ENCODE results near the gene TRIM50.
A peak's percentile ranks its signal among the peaks of the same experiment; 100 is the strongest.
"Not testable (repeated sequence)": the region's sequence is repeated elsewhere in the genome, so short reads cannot be mapped to it uniquely, and the experiment has no call there.

The TRIM50 gene

DNA sequence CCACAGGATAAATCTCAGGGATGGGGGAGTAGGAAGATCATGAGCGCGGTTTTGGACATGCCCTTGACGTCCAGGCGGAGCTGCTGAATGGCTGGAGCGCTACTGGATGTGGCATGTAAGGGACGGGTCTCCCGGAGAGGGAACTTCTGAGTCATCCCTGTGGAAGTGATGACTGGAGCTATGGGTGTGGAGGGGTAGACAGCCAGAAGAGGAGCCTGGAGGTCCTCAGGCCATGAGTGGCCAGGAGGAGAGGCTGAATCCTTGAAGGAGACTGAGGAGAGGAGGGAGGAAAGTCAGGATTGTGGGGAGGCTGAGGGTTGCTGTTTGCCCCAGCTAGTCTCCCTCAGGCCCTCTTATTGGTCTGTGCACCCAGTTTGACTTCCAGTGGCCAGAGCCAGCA, 16.5 kb downstream of the TRIM50 start:
- DNase-seq: not testable (repeated sequence)

DNA sequence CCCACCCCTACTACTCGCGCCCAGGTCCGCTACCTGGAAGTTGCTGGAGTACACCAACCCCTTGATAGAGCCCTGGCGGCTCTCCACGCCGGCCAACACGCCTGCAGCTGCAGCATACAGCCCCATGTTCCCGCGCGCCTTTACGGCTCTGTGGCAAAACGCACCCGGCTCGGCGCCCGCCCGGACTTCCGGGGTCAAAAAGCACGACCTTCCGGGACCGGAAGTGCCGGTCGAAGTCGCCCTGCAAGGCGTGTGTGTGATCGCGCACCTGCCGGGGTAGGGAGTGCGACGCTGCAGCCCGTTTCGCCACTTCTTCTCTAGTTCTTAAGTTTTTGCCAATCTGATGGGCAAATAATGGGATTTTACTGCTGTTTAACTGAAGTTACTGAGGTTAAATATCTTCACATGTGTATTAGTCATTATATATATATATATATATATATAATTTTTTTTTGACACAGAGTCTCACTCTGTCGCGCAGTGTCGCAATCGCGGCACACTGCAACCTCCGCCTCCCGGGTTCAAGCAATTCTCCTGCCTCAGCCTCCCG, 19.1 kb downstream of the TRIM50 start, which contains the start of gene NSUN5:
TSS of gene NSUN5 (minus strand) at position 162 of the 550 bp plus-strand sequence. CDS start at position 126, 36 bp downstream.
- peak; percentile 69 for DNase-seq

DNA sequence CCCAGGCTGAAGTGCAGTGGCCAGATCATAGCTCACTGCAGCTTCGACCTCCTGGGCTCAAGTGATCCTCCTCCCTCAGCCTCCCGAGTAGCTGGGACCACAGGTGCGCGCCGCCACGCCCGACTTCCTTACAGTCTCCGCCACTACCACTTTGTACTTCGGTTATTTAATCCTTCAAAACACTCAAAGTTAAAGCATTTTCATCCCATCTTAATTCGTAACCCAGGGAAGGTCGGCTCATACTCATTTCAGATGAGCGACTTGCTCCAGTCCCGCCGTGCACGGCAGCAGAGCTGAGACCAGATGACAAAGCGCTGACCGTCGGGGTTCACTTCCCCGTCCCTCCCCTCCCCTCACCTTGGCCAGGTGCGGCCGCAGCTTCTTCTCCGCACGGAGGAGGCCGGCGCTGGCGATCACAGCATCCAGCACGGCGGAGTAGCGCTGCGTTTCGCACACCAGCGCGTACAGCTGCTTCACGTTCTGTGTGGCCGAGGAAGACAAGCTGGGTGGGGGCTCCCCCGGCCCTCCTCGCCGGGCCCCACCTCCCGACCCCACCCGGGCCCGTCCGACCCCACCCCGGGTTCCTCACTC, 19.7 kb downstream of the TRIM50 start:
- no peak for DNase-seq

DNA sequence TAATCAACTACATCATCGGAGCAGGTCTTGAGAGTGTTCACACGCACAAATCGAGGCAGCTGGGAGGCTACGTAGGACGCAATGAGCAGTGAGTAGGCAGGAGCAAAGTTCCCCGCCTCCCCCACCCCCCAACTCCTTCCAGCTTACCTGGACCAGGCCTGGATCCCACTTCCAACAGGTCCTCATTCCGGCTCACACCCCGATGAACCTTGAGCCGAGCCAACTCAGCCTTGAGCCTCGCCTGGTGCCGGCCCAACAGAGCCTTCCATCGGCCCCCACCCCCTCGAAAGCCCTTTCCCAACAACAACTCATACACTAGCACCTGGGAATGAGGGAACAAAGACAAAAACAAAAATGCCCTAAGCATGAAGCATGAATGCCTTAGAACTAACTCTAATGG, 20.4 kb downstream of the TRIM50 start:
- DNase-seq: no peak

DNA sequence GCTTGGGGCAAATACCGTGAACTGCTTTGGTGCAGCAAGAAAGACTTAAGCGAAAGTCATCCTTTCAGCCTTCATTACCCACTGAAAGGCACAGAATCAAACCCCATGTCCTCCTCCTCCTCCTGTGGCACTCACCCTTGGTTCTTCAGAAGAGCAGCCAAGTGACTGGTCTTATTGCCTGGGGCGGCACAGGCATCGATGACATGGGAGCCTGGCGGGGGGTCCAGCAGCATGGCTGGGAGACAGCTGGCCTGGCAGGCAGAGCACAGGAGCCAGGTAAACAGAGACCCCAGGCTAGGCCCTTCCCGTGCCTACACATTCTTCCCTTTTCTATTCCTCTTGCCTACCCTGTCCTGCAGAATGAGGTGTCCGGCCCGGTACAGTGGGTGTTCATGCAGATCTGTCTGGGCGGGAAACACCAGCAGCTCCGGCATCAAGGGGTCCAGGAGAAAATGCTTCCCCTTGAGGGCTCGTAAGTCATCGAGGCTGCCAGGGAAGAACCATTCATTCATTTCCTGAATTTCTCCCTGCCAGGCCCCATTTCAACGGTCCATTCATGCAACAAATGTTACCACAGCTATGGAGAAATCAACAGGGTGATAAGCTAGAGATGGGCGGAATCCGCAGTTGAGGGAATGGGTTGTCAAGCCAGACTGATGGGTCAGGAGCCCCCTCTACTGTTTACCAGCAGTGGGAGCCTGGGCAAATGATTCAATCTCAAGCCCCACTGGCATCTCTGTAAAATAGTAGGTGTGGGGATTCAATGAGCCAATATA, 23.1 kb downstream of the TRIM50 start:
- DNase-seq: not testable (repeated sequence)

DNA sequence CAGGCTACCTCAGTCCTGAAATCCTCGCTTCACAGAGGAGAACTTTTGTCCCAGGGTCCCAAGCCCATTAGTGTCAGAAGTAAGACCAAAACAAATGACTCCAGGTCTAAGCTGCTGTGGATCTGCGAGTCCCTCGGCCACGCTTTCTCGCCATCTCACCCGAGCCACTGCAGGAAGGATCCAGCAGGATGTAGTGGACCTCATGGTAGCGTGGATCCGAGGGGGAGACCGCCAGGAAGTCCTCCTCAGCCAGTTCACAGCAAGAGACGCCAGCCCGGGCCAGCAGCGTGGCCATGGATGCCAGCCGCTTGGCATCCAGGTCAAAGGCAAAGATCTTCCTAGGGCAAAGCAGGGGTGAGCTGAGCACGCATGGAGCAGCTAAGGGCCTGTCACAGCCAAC, 23.8 kb downstream of the TRIM50 start:
- DNase-seq: no peak

DNA sequence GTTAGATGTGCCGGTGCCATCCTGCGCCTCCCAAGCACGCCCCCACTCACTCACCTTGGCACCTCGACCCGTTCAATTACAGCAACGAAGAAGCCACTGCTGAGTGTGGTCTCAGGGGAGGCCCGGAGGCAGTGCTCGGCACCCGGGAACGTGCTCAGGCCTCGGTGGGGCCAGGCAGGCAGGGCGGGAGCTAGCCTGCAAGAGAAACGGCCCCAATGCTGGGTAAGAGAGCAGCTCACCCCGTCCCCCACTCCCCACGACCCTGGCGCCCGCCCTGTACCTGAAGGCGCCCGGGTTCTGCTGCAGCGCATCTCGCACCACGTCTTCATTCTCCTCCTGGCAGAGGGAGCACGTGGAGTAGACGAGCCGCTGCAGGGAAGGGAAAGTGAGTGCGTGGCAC, 24.3 kb downstream of the TRIM50 start:
- no peak for DNase-seq

DNA sequence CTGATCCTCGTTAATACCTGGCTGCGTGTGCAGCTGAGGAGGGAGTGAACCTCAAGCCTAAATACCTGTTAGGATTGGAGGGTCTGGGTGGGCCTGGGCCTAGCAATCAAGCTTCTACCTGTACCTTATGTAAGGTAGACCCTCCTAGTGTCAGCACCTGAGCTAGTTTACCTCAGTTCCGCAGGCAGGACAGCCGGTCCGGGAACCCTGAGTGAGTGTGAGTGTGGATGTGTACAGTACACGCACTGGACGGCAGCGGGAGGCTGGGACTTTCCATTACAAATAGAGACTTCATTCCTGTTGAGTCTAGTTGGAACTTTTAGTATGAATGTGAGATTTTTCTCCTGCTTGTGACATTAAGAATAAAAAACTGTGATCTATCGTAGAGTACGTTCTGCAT, 25.0 kb downstream of the TRIM50 start:
- not testable (repeated sequence) for DNase-seq

DNA sequence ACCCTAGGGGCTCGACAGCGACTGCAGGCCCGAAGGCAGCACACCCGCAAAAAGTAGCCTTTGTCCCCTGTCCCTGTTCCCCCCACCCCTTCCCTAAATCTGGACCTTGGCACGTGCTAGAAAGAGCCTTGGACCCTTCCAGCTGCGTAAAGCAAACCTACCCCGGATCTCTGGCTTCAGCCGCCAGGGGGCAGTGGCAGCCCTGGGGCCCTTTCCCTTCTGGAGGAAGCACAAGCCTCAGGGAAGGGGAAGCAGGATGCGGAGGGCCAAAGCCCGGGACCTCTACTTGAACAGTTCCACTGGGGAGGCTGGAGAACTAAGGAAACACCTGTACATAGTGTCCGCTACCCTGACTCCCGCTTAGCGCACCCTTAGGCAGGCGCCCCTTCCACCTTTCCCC, 26.8 kb downstream of the TRIM50 start:
- not testable (repeated sequence) for DNase-seq

DNA sequence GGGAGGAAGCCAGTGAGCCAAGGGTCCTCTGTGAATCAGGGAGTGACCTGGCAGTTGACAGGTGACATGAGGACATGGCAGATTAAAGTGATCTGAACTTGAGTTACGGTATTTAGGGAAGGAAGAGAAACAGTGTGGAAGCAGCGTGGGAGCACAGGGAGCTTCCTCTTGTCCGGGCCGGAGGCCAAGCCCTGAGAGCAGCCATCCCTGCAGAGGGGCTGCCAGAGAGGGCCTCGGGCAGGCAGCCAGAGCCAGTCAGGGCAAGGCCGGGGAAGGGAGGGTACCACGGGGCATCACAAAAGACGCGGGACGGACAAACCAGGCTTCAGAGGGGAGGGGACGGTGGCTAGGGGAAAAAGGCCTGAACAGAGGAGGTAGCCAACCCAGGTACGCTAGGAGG, 28.1 kb downstream of the TRIM50 start:
- DNase-seq: not testable (repeated sequence)

DNA sequence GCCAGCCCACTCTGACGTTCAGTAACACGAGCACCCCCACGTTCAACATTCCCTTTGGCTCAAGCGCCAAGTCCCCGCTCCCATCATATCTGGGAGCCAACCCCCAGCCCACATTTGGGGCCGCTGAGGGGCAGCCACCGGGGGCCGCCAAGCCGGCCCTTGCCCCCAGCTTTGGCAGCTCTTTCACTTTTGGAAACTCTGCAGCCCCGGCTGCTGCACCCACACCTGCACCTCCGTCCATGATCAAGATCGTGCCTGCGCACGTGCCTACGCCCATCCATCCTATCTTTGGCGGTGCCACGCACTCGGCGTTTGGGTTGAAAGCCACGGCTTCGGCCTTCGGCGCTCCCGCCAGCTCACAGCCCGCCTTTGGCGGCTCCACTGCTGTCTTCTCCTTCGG, 30.2 kb downstream of the TRIM50 start:
- DNase-seq: not testable (repeated sequence)

DNA sequence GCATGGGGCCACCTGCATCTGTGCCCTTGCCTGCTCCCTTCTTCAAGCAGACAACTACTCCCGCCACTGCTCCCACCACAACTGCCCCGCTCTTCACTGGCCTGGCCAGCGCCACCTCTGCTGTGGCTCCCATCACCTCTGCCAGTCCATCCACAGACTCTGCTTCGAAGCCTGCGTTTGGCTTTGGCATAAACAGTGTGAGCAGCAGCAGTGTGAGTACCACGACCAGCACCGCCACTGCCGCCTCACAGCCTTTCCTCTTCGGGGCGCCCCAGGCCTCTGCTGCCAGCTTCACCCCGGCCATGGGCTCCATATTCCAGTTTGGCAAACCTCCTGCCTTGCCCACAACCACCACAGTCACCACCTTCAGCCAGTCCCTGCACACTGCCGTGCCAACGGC, 30.6 kb downstream of the TRIM50 start:
- DNase-seq: not testable (repeated sequence)

DNA sequence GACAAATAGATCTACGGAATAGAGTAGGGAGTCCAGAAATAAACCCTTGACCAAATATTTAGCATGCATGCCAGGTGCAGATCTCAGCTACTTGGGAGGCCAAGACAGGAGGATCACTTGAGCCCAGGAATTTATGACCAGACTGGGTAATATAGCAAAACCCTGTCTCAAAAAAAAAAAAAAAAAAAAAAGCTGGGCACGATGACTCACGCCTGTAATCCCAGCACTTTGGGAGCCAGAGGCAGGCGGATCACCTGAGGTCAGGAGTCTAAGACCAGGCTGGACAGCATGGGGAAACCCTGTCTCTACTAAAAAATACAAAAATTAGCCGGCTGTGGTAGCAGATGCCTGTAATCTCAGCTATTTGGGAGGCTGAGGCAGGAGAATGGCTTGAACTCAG, 50.7 kb downstream of the TRIM50 start:
- DNase-seq: not testable (repeated sequence)

DNA sequence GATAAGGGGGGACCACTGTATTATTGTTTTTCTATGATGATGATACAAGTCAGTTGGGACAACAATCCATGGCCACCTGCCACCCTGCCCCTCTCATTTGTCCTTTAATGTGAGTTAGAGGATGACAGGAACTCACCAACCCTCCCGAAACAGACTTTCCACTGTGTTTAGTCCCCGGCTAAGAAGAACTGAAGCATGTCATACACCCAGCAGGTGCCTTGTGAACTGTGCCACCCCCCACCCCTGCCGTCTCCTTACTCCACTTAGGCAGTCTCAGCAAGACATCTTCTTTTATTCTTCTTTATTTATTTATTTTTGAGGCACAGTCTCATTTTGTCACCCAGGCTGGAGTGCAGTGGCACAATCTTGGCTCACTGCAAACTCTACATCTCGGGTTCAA, 60.1 kb downstream of the TRIM50 start:
- not testable (repeated sequence) for DNase-seq

DNA sequence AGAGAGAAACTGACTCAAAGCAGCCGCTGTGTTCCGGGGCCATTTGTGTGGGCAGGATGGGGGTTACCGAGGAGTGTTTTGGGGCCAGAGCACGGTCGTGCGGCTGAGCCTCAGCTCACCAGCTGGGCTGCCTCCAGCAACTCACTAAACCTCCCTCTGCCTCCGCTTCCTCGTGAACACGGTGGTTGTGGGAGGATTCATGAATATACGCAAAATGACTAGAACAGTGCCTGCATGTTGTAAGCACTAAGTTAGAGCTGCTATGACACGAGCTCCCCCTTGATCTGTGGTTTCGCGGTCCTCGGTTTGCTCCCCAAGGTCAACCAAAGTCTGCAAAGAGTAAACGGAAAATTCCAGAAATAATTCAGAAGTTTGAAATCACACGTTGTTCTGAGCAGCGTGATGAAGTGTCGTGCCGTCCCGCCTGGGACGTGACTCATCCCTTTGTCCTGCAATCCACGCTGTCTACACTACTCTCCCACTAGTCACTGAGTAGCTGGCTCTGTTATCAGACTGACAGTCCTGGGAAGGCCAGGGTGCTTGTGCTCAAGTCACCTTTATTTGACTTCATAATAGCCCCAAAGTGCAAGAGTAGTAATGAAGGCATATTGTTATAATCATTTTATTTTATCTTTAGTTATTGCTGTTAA, 61.0 kb downstream of the TRIM50 start:
- DNase-seq: not testable (repeated sequence)

Measured in KG1 (cell line).